GM12878 (cell line): ENCODE results near the gene SCAI. TPM values are rescaled to one million over a fixed set of nuclear protein-coding genes. Genes with fewer than 3 reads are reported as not detected.

ENCODE experiments used
- ATAC-seq: fragments of 200-7000 bp; cut with Tn5 transposase; 3 replicates; pipeline ENCODE4 v1.9.1; 2020; ENCODE audit warnings: mild to moderate bottlenecking, moderate library complexity
- BruUV-seq: library from RNA; stranded (reverse); fragments of 400-500 nt; replicated peaks from 2 replicates; lab custom pipeline; 2021; lab: Mats Ljungman, UMichigan
- CTCF ChIA-PET: fragments of 300-600 bp; sonication (Branson Sonifier 250); formaldehyde crosslinking; extraction: SDS; loops from one replicate; lab custom pipeline; 2021; ENCODE audit warnings: inconsistent platforms; lab: Yijun Ruan, JAX
- POLR2A ChIA-PET: fragments of 350-600 bp; formaldehyde crosslinking; extraction: SDS; loops from one replicate; lab custom pipeline; 2021; ENCODE audit warnings: inconsistent platforms; lab: Charles Lee
- RAD21 ChIA-PET: fragments of 300-600 bp; sonication (Branson Sonifier 250); formaldehyde crosslinking; loops from one replicate; lab custom pipeline; 2023; ENCODE audit warnings: antibody characterized with exemption; ENCODE audit not compliant: unreplicated experiment; lab: Charles Lee
- SMC1A ChIA-PET: fragments of 300-600 bp; sonication (Branson Sonifier 250); formaldehyde crosslinking; loops from one replicate; lab custom pipeline; 2023; ENCODE audit not compliant: unreplicated experiment, uncharacterized antibody; lab: Charles Lee
- DNase-seq: peaks from one replicate; pipeline ENCODE4 v3.0.0-alpha.2; 2011; ENCODE audit warnings: low read depth, low spot score
- FAIRE-seq: peaks from 3 replicates; lab custom pipeline; 2011; peaks lifted over from hg19 to GRCh38; lab: Jason Lieb, UNC
- H2AFZ ChIP-seq: 2 replicates; pipeline ENCODE4 v1.6.0; 2011; ENCODE audit warnings: low read depth, low read length, control low read depth; ENCODE audit not compliant: control insufficient read depth
- H3K27ac ChIP-seq: 2 replicates; pipeline ENCODE4 v1.5.1; 2011; ENCODE audit warnings: control low read depth; ENCODE audit not compliant: control insufficient read depth, insufficient read depth
- H3K27me3 ChIP-seq, 2 experiments: replicated peaks in 1 of 2; 2 replicates each; pipeline versions ENCODE4 v1.6.0 to v1.6.1; 2011; ENCODE audit warnings: low read length in 1 of 2; ENCODE audit not compliant: control insufficient read depth in 2 of 2, insufficient read depth in 2 of 2
- H3K36me3 ChIP-seq, 2 experiments: 2 replicates each; pipeline ENCODE4 v1.5.1; 2011; ENCODE audit warnings: low read length in 1 of 2; ENCODE audit not compliant: control insufficient read depth in 2 of 2, insufficient read depth in 2 of 2
- H3K4me1 ChIP-seq: 2 replicates; pipeline ENCODE4 v1.6.1; 2011; ENCODE audit warnings: mild to moderate bottlenecking, low read length, moderate library complexity, mixed read lengths; ENCODE audit not compliant: control insufficient read depth, insufficient read depth
- H3K4me2 ChIP-seq: 2 replicates; pipeline ENCODE4 v1.6.0; 2011; ENCODE audit warnings: control low read depth; ENCODE audit not compliant: control insufficient read depth, insufficient read depth
- H3K4me3 ChIP-seq: fragments of 200-600 bp; sonication (generic); 2 replicates; pipeline ENCODE4 v1.5.1; 2016
- H3K79me2 ChIP-seq: 2 replicates; pipeline ENCODE4 v1.6.0; 2011; ENCODE audit warnings: low read length; ENCODE audit not compliant: control insufficient read depth, insufficient read depth
- H3K9ac ChIP-seq: 2 replicates; pipeline ENCODE4 v1.8.0; 2011; ENCODE audit warnings: low read length, control low read depth, mixed read lengths; ENCODE audit not compliant: control insufficient read depth, insufficient read depth
- H3K9me3 ChIP-seq: replicated peaks from 3 replicates; pipeline ENCODE4 v1.5.1; 2011; ENCODE audit warnings: mild to moderate bottlenecking, low read length; ENCODE audit not compliant: control insufficient read depth, insufficient read depth
- H4K20me1 ChIP-seq: 2 replicates; pipeline ENCODE4 v1.6.0; 2011; ENCODE audit not compliant: control insufficient read depth, insufficient read depth
- BCL11A ChIP-seq: IDR thresholded peaks from 2 replicates; pipeline ENCODE4 v1.6.1; 2011; ENCODE audit warnings: low read depth, low read length
- EGR1 ChIP-seq, 2 experiments: IDR thresholded peaks; 1 replicate in 1 of 2; 2 replicates in 1 of 2; pipeline ENCODE4 v1.6.1; 2011 to 2012; ENCODE audit warnings: low read depth in 2 of 2, low read length in 2 of 2, borderline replicate concordance in 1 of 2, mild to moderate bottlenecking in 1 of 2, moderate library complexity in 1 of 2
- GATAD2B ChIP-seq: fragments of 450-650 bp; conservative IDR thresholded peaks from 2 replicates; pipeline ENCODE4 v1.6.1; 2017; ENCODE audit warnings: low read depth, mild to moderate bottlenecking, moderate library complexity
- MTA3 ChIP-seq: IDR thresholded peaks from 2 replicates; pipeline ENCODE4 v1.6.1; 2012; ENCODE audit warnings: low read length, inconsistent platforms, borderline replicate concordance
- SIN3A ChIP-seq: IDR thresholded peaks from 2 replicates; pipeline ENCODE4 v1.6.1; 2012; ENCODE audit warnings: low read depth, low read length, improper control_type of control experiment
- SPI1 ChIP-seq: IDR thresholded peaks from 2 replicates; pipeline ENCODE4 v1.6.1; 2011; ENCODE audit warnings: low read depth, mild to moderate bottlenecking, low read length, moderate library complexity, borderline replicate concordance; ENCODE audit not compliant: insufficient read depth
- SREBF2 ChIP-seq: IDR thresholded peaks from 2 replicates; pipeline ENCODE4 v1.6.1; 2012; ENCODE audit warnings: mild to moderate bottlenecking, low read length
- TCF3 ChIP-seq: IDR thresholded peaks from 2 replicates; pipeline ENCODE4 v1.6.1; 2012; ENCODE audit warnings: low read depth, mild to moderate bottlenecking, low read length, borderline replicate concordance; ENCODE audit not compliant: insufficient read depth
- ZNF217 ChIP-seq: fragments of 450-650 bp; IDR thresholded peaks from 2 replicates; pipeline ENCODE4 v1.6.1; 2017; ENCODE audit warnings: antibody characterized with exemption, mild to moderate bottlenecking
- WGBS: methylation state at CpG from one replicate; pipeline ENCODE4 v1.1.6; 2016; ENCODE audit warnings: low lambda C conversion rate; ENCODE audit not compliant: insufficient replicate concordance, insufficient coverage; ENCODE audit errors: missing lambda C conversion rate; 5-methylcytosine and 5-hydroxymethylcytosine counted together
- in situ Hi-C: fragments of 300-500 bp; cut with MboI; formaldehyde crosslinking; loops from 9 replicates; pipeline ENCODE4 v1.14.3; 2018; ENCODE audit warnings: mixed read lengths
- intact Hi-C: fragments of 100-400 bp; cut with micrococcal nuclease; formaldehyde crosslinking; loops from one replicate; pipeline ENCODE4 v1.14.2; 2022; ENCODE audit not compliant: unreplicated experiment
- polyA plus RNA-seq, 11 experiments: library from polyadenylated mRNA; depleted of rRNA in 4 of 11; unstranded in 6 of 11; stranded (reverse) in 5 of 11; fragments of >200 nt; fragmentation: Nextera tagmentation in 4 of 11; fragmentation: Illumina TruSeq in 1 of 11; extraction: Ambion mirVana in 4 of 11; extraction: Trizol in 1 of 11; gene quantifications; 1 replicate in 1 of 11; 2 replicates in 10 of 11; pipeline versions ENCODE4 v1.2.1 to v1.2.3, GENCODE V29; 2011 to 2016; ENCODE audit warnings: inconsistent platforms in 2 of 11, missing spikeins in 2 of 11, low read depth in 1 of 11
- total RNA-seq, 4 experiments: library from RNA; depleted of rRNA in 3 of 4; stranded (reverse); fragments of >200 nt in 3 of 4; fragmentation: Illumina TruSeq in 1 of 4; extraction: Trizol in 1 of 4; gene quantifications; 2 replicates each; pipeline versions ENCODE4 v1.2.1 to v1.2.3, GENCODE V29; 2013 to 2021
- TF ChIP-seq, protein P1 (sequence below), 3 experiments: IDR thresholded peaks in 2 of 3; conservative IDR thresholded peaks in 1 of 3; 2 replicates each; pipeline ENCODE4 v1.5.1; 2011; ENCODE audit warnings: low read depth in 3 of 3, low read length in 3 of 3, mild to moderate bottlenecking in 3 of 3, control low read depth in 2 of 3, moderate library complexity in 2 of 3, inconsistent platforms in 1 of 3, mixed read lengths in 1 of 3; ENCODE audit not compliant: control insufficient read depth in 2 of 3, insufficient read depth in 1 of 3; ENCODE audit errors: extremely low read depth in 1 of 3

SCAI gene
- total and polyA plus RNA-seq, 10 of the 15 experiments (the other 5 are each of a cell fraction or from before 2014, with no cell fraction given) = 0.52 to 8.8 (median 5.1) TPM

DNA sequence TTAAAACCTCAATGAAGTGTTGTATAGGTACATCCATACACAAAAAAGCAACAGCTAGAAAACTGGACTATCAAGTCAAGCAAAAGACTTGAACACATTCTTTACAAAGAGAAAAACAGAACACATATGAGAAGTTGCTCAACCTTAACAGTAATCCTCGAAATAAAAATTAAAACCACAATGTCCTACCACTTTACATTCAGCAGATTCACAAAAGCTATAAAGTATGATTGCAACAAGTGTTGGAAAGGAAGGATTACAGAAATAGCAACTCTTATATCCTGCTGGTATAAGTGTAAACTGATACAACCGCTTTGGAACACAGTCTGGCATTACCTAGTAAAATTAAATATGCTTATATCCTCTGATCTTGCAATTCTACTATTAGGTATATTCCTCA lies 173.9 kb downstream of the SCAI start:
- no peak overlapping the region for H2AFZ ChIP-seq
- peaks cover 0 to 6% of the 10 kb centered on the region in 2 experiments; a peak in 1 of 4 replicates for H3K36me3 ChIP-seq
- in situ Hi-C loops (no loop called here), intact Hi-C loops (no loop called here)
- no peak overlapping the region for H3K4me2 ChIP-seq
- H3K9me3 ChIP-seq = no peaks in the 10 kb centered on the region
- H3K79me2 ChIP-seq = no peaks in the 10 kb centered on the region
- H3K9ac ChIP-seq = no peak overlapping the region
- no peak for DNase-seq
- no peaks in the 10 kb centered on the region for H3K27me3 ChIP-seq
- H3K27ac ChIP-seq = no peak overlapping the region
- ChIA-PET POLR2A (no interaction called here), CTCF (interaction anchor here (1.1 kb wide), 1 partner anchor 12 kb away, joined by 3 read pairs; no protein-coding TSS in a partner anchor)
- H3K4me1 ChIP-seq = no peaks in the 10 kb centered on the region
- no peaks in the 10 kb centered on the region for H4K20me1 ChIP-seq
- no peak overlapping the region for H3K4me3 ChIP-seq
- FAIRE-seq = no peak
- no peak for TF ChIP-seq MTA3
- no peak for TF ChIP-seq GATAD2B
- TF ChIP-seq TCF3 = no peak
- TF ChIP-seq BCL11A = no peak
- TF ChIP-seq, all 136 proteins: peak for 0
- SMC1A ChIA-PET = no interaction called here
- RAD21 ChIA-PET = no interaction called here
- no TSS peak for BruUV-seq
- ATAC-seq = no peak
- WGBS = 96% methylated on average over 2 of the region's 2 CpGs

DNA sequence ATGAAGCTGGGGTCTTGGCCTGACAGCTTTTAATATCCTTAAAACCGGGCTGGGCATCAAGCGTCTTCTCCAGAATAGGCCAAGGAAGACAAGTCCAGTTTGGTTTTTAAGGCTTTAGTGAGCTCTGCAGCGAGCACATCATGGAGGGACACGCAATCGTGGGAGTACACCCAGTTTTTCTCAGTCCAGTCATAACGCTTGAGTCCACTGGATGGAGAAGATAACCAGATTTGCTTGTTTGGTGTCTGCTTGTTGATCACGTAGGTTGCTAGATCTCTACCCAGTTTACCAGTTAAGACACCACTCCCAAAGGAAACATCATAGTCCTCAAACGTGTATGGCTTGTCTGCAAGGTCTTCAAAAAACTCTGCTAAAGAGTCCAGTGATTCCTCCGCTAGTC lies 175.1 kb downstream of the SCAI start:
- CTCF ChIA-PET = no interaction called here
- intact Hi-C loops = no loop called here

More for the DNA sequence above, 175.1 kb downstream of the SCAI start:
- TF ChIP-seq, protein P1, sequence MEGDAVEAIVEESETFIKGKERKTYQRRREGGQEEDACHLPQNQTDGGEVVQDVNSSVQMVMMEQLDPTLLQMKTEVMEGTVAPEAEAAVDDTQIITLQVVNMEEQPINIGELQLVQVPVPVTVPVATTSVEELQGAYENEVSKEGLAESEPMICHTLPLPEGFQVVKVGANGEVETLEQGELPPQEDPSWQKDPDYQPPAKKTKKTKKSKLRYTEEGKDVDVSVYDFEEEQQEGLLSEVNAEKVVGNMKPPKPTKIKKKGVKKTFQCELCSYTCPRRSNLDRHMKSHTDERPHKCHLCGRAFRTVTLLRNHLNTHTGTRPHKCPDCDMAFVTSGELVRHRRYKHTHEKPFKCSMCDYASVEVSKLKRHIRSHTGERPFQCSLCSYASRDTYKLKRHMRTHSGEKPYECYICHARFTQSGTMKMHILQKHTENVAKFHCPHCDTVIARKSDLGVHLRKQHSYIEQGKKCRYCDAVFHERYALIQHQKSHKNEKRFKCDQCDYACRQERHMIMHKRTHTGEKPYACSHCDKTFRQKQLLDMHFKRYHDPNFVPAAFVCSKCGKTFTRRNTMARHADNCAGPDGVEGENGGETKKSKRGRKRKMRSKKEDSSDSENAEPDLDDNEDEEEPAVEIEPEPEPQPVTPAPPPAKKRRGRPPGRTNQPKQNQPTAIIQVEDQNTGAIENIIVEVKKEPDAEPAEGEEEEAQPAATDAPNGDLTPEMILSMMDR (IDR thresholded peaks at IDR 0.05 in 2 of 3, conservative IDR thresholded peaks at IDR 0.05 in 1 of 3; ENCODE audit: control insufficient read depth in 2 of 3, extremely low read depth in 1 of 3, insufficient read depth in 1 of 3, low read depth in 3 of 3, low read length in 3 of 3) = no peak
- no peak for TF ChIP-seq SPI1
- no peak for TF ChIP-seq EGR1 (IDR thresholded peaks at IDR 0.05; ENCODE audit: borderline replicate concordance in 1 of 2, low read depth in 2 of 2, low read length in 2 of 2)
- TF ChIP-seq ZNF217 = no peak
- no peak for TF ChIP-seq SIN3A
- TF ChIP-seq SREBF2 = no peak
- WGBS = 98% methylated on average over 9 of the region's 9 CpGs
- POLR2A ChIA-PET = no interaction called here
- no peak for FAIRE-seq
- H3K4me2 ChIP-seq = no peak overlapping the region
- BruUV-seq = no TSS peak
- no peak overlapping the region for H3K4me3 ChIP-seq
- H3K9me3 ChIP-seq = no peaks in the 10 kb centered on the region
- peaks cover 0 to 3% of the 10 kb centered on the region in 2 experiments; a peak in 1 of 4 replicates for H3K36me3 ChIP-seq
- no peaks in the 10 kb centered on the region for H3K4me1 ChIP-seq
- ATAC-seq = no peak
- no peaks in the 10 kb centered on the region for H4K20me1 ChIP-seq
- in situ Hi-C loops = no loop called here
- no peaks in the 10 kb centered on the region for H3K79me2 ChIP-seq
- no peak overlapping the region for H3K27ac ChIP-seq
- H3K9ac ChIP-seq = no peak overlapping the region
- RAD21 ChIA-PET = no interaction called here
- H3K27me3 ChIP-seq = no peaks in the 10 kb centered on the region
- no peak for DNase-seq
- SMC1A ChIA-PET = no interaction called here
- no peak overlapping the region for H2AFZ ChIP-seq
